Measurements from ENCODE around the gene WDFY3.

DNA sequence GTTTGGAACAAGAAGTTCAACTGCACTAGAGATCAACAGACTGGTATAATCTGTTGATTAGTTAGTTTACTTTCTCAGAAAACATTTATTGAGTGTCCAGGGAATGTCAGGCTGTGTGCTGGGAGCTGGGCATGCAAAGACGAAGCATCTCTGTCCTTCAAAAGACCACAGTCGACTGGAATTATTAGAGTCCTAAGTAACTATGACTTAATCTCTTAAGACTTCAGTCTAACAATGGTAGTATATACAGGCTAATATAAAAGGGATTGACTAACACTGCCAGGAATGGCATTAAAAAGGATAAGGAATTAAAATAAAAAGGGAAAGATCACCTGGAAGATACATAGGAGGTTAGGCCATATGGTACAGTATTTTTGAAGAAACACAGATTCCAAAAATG lies 128.7 kb downstream of the WDFY3 start:
- no peak for TF ChIP-seq ERF (CRISPR knock-in tag; IDR thresholded peaks at IDR 0.05)
- TF ChIP-seq MYC (CRISPR knock-in tag; IDR thresholded peaks at IDR 0.05; ENCODE audit: borderline replicate concordance), result no peak
- TF ChIP-seq POLR2AphosphoS2 (IDR thresholded peaks at IDR 0.05; ENCODE audit: low read depth, low read length), result no peak
- no peak for TF ChIP-seq NPAS2 (CRISPR knock-in tag; IDR thresholded peaks at IDR 0.05; ENCODE audit: borderline replicate concordance)
- no peak for TF ChIP-seq KLF15 (CRISPR knock-in tag; IDR thresholded peaks at IDR 0.05; ENCODE audit: borderline replicate concordance)
